GM19025 (cell line): Measurements from ENCODE around the gene CAMK2B.
"Not testable (repeated sequence)": the region's sequence is repeated elsewhere in the genome, so short reads cannot be mapped to it uniquely, and the experiment has no call there.

Source experiments
- ATAC-seq: cut with Tn5 transposase; IDR thresholded peaks from one replicate; pipeline ENCODE4 v1.9.1; 2021; ENCODE audit warnings: mild to moderate bottlenecking, low read depth, moderate library complexity; ENCODE audit not compliant: unreplicated experiment

The CAMK2B gene

DNA sequence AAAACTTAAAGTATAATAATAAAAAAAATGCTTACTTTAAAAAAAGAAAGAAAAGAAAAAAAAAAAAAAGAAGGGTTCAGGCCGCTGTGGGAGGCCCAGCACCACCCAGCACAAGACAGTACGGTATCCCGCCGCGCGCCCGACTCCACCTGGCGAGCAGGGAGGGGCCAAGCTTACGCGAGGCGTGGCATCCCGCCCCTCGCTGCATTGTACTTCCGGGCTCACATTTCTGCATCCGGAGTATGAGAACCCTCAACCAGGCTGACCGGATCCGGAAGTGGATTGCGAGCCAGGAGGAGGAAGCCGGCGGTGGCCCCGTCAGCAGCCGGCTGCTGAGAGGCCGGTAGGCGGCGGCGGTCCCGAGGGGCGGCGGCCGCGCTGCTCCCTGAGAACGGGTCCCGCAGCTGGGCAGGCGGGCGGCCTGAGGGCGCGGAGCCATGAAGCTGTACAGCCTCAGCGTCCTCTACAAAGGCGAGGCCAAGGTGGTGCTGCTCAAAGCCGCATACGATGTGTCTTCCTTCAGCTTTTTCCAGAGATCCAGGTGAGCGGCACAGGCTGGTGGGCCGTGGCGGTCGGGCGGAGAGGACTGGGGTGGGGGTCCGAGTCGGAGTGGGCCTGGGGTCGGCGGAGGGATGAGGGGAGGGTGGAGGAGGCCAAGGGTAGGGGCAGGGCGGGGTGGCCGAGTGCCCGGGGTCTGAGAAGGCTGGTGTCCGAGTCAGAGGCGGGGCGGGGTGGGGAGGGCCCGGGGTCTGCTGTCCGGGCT, 124.5 kb downstream of the CAMK2B start, which contains the start of gene YKT6:
Gene YKT6 (plus strand): TSS at position 280 of the 763 bp plus-strand sequence. CDS start 158 bp downstream, at position 438.
- ATAC-seq, result peak; percentile 99

GRCh38 chr7:44200163-44200562, 125.2 kb downstream of the CAMK2B start:
- not testable (repeated sequence) for ATAC-seq

GRCh38 chr7:44197474-44197873, 127.9 kb downstream of the CAMK2B start:
- no peak for ATAC-seq

GRCh38 chr7:44196450-44196872, 128.9 kb downstream of the CAMK2B start:
- no peak for ATAC-seq

- no peak for ATAC-seq
Measured at GRCh38 chr7:44195889-44196288, 129.5 kb downstream of the CAMK2B start.

- no peak for ATAC-seq
Measured at GRCh38 chr7:44194562-44195145, 130.7 kb downstream of the CAMK2B start.

DNA sequence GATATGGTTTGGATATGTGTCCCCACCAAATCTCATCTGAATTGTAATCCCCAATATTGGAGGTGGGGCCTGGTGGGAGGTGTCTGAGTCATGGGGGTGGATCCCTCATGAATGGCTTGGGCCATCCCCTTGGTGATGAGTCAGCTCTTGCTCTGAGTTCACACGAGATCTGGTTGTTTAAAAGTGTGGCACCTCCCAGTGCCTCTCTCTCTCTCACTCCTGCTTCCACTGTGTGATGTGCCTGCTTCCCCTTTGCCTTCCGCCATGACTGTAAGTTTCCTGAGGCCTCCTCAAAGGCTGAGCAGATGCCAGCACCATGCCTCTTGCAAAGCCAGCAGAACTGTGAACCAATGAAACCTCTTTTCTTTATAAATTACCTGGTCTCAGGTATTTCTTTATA, 131.3 kb downstream of the CAMK2B start:
- no peak for ATAC-seq

DNA sequence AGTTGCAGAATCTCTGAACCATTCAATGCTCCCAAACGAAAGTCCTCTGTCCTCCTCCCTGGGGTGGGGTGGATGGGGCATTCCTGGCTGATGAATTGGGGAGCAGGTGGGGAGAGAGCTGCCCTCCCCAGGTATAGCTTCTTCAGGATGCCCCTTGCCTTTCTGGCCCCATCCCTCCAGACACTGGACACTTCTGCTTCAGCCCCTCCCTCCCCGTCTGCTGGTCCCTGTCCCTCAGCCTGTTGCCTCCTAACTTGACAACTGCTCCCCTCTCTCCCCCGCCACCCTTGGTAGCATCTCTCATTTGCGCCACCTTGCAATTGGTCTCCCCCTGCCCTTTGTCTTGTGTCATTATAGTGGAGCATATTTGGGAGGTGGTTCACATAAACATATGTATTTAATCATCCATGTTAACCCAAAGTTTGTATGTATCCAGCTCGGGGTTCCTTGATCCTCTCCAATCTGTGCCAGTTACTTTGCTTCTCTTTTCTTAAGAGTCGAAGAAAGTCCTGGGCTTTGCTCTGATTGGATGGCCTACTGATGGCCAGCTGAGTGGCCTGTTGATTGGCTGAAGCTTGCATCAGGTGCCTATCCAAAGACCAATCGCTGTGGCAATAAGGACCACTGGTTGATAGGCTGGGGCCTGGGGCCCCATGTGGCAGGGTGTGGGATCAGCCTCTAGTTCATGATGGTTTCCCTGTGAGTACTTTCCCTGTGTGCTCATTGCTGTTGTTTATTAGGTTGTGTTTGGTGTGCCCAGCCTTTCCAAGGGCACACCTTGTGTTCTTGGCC, 132.2 kb downstream of the CAMK2B start:
- no peak for ATAC-seq

DNA sequence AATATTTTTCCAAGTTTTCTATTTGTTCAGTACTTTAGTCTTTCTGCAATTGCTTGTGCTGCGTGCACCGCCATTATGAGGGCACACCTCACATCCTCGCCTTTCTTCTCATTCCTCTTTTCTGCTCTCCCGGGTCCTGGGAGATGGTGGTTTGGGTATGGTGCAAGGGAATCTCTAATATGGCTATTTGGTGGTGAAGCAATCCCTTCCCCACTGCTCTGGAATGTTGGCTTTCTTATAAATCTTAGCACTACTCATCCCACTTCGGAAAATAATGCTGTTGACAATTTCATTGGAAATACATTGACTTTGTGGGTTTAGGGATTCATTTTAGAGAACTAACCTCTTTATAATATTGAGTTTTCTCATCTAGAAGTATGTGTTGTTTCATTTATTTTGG, 134.2 kb downstream of the CAMK2B start:
- ATAC-seq, result no peak

- ATAC-seq, result no peak
Measured at GRCh38 chr7:44189993-44190872, 135.2 kb downstream of the CAMK2B start.

GRCh38 chr7:44189286-44189992, 136.0 kb downstream of the CAMK2B start, which contains the start of gene GCK:
GCK (minus strand) TSS chr7:44189439; CDS start chr7:44188953, 486 bp downstream.
- ATAC-seq, result no peak

DNA sequence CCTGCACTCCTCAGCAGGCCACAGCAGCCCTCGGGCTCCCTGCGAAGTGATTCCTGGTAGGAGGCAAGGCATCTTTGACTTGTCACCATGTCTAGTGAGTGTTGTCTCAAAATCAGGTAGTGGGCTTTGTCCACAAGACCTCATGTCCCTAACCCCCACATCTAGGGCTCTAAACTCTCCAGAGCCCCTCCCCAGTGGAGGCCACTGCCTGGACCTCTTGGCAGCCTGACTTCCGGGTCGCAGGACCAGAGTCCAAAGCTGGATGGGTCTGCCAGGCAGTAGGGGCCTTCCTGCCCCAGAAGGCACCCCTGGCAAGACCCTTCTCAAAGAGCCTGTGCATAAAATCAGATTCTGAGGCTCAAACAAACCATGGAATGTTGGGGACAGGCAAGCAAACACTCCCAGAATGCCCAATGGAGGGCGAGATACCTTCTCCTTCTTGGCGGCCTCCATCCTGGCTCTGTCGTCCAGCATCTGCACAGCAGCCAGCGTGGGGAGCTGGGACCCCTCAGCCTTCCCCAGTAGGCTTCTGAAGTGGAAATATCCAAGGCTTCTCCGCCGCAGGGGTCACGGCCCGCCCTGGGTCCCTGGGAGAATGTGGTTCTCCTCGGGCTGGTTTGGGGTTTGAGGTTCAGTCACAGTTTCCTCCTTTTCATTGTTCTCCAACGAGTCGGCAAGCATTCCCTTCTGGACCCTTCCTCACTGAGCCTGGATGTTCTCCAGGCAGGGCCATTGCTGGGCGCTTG, 136.7 kb downstream of the CAMK2B start:
- ATAC-seq, result no peak

- no peak for ATAC-seq
Measured at GRCh38 chr7:44187636-44188416, 137.6 kb downstream of the CAMK2B start.

DNA sequence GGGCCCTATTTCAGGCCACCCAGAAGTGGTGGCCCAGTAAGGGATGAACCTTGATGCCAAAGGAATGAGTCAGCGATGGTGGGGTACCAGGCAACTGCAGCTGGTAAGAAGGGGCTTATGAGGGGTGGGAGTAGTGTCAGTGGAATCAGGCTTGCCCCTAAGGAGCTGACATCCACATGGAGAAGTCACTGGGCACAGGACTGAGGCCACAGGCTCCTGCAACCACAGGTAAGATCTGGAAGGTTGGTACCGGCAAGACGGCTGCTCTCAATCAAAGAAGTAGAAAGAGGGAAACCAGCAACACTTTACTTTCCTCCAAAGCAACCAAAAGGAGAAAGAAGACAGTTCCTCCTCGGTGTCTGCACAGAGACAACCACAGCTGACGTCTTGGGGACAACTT, 138.7 kb downstream of the CAMK2B start:
- no peak for ATAC-seq

GRCh38 chr7:44185729-44186128, 139.7 kb downstream of the CAMK2B start:
- no peak for ATAC-seq

DNA sequence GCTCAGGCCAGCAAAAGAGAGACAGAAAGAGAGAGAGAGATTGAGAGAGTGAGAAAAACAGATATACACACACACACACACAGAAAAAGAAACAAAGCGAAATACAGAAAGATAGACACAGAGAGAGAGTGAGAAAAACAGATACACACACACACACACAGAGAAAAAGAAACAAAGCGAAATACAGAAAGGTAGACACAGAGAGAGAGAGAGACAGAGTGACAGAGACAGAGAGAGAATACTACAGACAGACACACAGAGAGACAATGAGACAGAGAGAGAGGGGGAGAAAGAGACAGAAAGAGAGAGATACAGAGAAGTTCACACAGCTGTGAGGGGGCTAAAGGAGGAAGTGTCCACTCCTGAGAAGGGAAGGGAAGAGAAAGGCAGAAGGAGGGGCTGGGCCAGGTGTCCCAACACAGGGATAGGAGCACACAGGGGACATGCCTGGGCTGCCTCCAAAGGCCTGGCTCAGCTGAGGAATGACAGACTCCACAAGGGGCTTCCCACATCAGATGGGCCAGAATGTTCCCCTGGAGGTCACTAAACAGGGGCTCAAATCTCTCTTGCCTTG, 140.4 kb downstream of the CAMK2B start:
- ATAC-seq, result no peak

DNA sequence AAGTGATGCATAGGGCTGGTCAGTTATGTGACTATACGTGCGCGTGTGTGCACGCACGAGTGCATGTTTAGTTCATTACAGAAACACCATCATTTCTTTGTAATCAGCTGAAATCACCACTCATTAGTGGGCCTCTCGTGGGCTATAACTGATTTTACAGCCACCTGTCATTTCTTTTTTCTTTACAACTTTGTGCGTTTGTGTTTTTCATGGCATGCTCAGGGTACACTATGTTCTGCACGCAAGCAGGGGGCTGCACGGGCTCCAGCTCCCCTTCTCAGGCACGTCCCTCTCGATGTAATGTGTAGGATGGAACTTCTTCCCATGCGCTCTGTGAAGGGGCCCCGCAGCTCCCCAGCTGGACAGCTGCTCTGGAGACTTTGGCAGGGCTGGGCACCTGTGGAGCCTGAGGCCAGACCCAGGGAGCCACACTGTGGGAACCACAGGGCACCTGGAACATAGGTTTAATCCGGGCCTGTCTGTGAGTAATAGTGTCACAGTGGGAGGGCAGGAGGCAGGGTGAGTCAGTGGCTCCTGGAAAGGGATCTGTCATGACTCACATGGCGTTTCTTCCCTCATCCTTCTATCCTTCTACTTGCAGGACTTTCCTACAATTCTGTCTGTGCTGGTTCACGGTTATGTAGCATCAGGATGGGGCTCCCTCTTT, 141.1 kb downstream of the CAMK2B start:
- no peak for ATAC-seq
